Measurements from ENCODE around the gene ZNF30. TPM values are rescaled to one million over a fixed set of nuclear protein-coding genes. Genes with fewer than 3 reads are reported as not detected.

The ZNF30 gene
- total RNA-seq, 4 donors from 2014 or later = 2.4 to 5.6 (median 3.1) TPM

- 87 to 97% methylated on average over 12 to 15 of the region's 15 CpGs for WGBS, 2 donors
- DNase-seq = no peak
- H3K27ac ChIP-seq = no peak overlapping the region
- intact Hi-C loops (cut with DNase I) = no loop called here
- H3K4me3 ChIP-seq (replicated peaks in 1 of 3) = no peak overlapping the region
- TF ChIP-seq CTCF (IDR thresholded peaks at IDR 0.05) (no peak), POLR2A (IDR thresholded peaks at IDR 0.05) (no peak)
- no peaks in the 10 kb centered on the region for H3K9me3 ChIP-seq
- H3K36me3 ChIP-seq = no peaks in the 10 kb centered on the region
- H3K4me1 ChIP-seq = peaks cover 6 to 7% of the 10 kb centered on the region in 2 donors
- no peaks in the 10 kb centered on the region for H3K27me3 ChIP-seq
Observed at GRCh38 chr19:34925278-34925855, 1.3 kb upstream of the ZNF30 start.

GRCh38 chr19:34926361-34926684 lies 380 bp upstream of the ZNF30 start:
- Histone ChIP-seq H3K4me3 (replicated peaks in 1 of 3) (peak overlapping the region in 1 of 3 donors; percentile 56), H3K27me3 (no peaks in the 10 kb centered on the region), H3K4me1 (peaks cover 6 to 7% of the 10 kb centered on the region in 2 donors), H3K9me3 (no peaks in the 10 kb centered on the region), H3K36me3 (peaks cover 0 to under 1% of the 10 kb centered on the region in 2 donors), H3K27ac (peak overlapping the region in 1 of 3 donors; percentile 24)
- TF ChIP-seq CTCF (IDR thresholded peaks at IDR 0.05) (no peak), POLR2A (IDR thresholded peaks at IDR 0.05) (no peak)
- no peak for DNase-seq
- intact Hi-C loops (cut with DNase I) = no loop called here
- WGBS, 2 donors = 73 to 75% methylated on average over 3 of the region's 3 CpGs

GRCh38 chr19:34932494-34932893 lies 5.8 kb downstream of the ZNF30 start:
- intact Hi-C loops (cut with DNase I) = no loop called here
- no peak for DNase-seq
- Histone ChIP-seq H3K4me3 (replicated peaks in 1 of 3) (no peak overlapping the region), H3K9me3 (no peaks in the 10 kb centered on the region), H3K36me3 (peaks cover 8 to 15% of the 10 kb centered on the region in 2 donors), H3K27me3 (no peaks in the 10 kb centered on the region), H3K4me1 (peaks cover 5% of the 10 kb centered on the region in 2 donors), H3K27ac (no peak overlapping the region)
- TF ChIP-seq POLR2A (IDR thresholded peaks at IDR 0.05) (no peak), CTCF (IDR thresholded peaks at IDR 0.05) (no peak)
- WGBS, 2 donors = 96 to 99% methylated on average over 6 of the region's 6 CpGs

GRCh38 chr19:34936184-34936583 lies 9.5 kb downstream of the ZNF30 start:
- 95 to 98% methylated on average over 4 of the region's 4 CpGs for WGBS, 2 donors
- no peak for DNase-seq

More at GRCh38 chr19:34936184-34936583, 9.5 kb downstream of the ZNF30 start:
- TF ChIP-seq CTCF (IDR thresholded peaks at IDR 0.05) (no peak), POLR2A (IDR thresholded peaks at IDR 0.05) (no peak)
- intact Hi-C loops (cut with DNase I) = no loop called here
- Histone ChIP-seq H3K9me3 (no peaks in the 10 kb centered on the region), H3K36me3 (peaks cover 8 to 15% of the 10 kb centered on the region in 2 donors), H3K4me1 (no peaks in the 10 kb centered on the region), H3K27ac (no peak overlapping the region), H3K4me3 (replicated peaks in 1 of 3) (no peak overlapping the region), H3K27me3 (no peaks in the 10 kb centered on the region)
